Panc1 (cell line): ENCODE measurements around the gene ADCY1.

Experiments used
- CTCF ChIP-seq: fragments of 450-650 bp; IDR thresholded peaks from 2 replicates; pipeline ENCODE4 v1.5.1; 2017; ENCODE audit warnings: mild to moderate bottlenecking
- REST ChIP-seq, 2 experiments: IDR thresholded peaks; 2 replicates each; pipeline ENCODE4 v1.6.1; 2011 to 2012; ENCODE audit warnings: low read depth in 2 of 2, control low read depth in 1 of 2, low read length in 1 of 2, mild to moderate bottlenecking in 1 of 2, moderate library complexity in 1 of 2; ENCODE audit not compliant: insufficient read depth in 1 of 2

GRCh38 chr7:45677311-45677900 lies 103.2 kb downstream of the ADCY1 start:
- TF ChIP-seq CTCF (no peak), REST (IDR thresholded peaks at IDR 0.05; ENCODE audit: insufficient read depth in 1 of 2, low read depth in 2 of 2, low read length in 1 of 2) (no peak)
